GM12864 (cell line): ENCODE data around the gene SUCLG1.

Experiments used
- DNase-seq: peaks from one replicate; pipeline ENCODE4 v3.0.0-alpha.2; 2011; ENCODE audit warnings: low read depth
- H3K4me3 ChIP-seq: 2 replicates; pipeline ENCODE4 v1.5.1; 2011; ENCODE audit warnings: mild to moderate bottlenecking, low read depth, low read length, control low read depth
- TF ChIP-seq, protein P1 (sequence below): IDR thresholded peaks from 2 replicates; pipeline ENCODE4 v1.5.1; 2011; ENCODE audit warnings: low read depth, mild to moderate bottlenecking, moderate library complexity, low read length, control low read depth, inconsistent platforms; ENCODE audit errors: missing control alignments

The SUCLG1 gene

GRCh38 chr2:84467389-84467788, 8.3 kb upstream of the SUCLG1 start:
- H3K4me3 ChIP-seq = no peak overlapping the region
- DNase-seq = no peak
- TF ChIP-seq, protein P1, sequence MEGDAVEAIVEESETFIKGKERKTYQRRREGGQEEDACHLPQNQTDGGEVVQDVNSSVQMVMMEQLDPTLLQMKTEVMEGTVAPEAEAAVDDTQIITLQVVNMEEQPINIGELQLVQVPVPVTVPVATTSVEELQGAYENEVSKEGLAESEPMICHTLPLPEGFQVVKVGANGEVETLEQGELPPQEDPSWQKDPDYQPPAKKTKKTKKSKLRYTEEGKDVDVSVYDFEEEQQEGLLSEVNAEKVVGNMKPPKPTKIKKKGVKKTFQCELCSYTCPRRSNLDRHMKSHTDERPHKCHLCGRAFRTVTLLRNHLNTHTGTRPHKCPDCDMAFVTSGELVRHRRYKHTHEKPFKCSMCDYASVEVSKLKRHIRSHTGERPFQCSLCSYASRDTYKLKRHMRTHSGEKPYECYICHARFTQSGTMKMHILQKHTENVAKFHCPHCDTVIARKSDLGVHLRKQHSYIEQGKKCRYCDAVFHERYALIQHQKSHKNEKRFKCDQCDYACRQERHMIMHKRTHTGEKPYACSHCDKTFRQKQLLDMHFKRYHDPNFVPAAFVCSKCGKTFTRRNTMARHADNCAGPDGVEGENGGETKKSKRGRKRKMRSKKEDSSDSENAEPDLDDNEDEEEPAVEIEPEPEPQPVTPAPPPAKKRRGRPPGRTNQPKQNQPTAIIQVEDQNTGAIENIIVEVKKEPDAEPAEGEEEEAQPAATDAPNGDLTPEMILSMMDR = no peak

DNA sequence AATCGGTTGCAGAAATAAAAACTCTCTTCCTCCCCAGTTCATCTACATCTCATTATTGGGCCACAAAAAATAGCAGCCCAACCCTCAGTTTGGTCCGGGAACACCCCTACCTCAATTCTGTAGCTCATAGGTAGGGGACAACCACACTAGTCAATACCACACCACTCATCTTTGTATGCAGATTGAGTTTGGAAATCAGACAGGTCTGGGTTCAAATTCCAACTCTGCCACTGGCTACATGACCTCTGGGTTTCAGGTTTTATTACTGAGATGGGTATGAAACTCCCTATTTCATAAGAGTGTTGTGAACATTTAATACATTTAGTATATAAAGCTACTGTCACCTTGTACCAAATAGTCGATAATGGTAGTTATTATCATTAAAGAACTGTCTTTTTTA, 2.2 kb upstream of the SUCLG1 start:
- no peak overlapping the region for H3K4me3 ChIP-seq
- no peak for DNase-seq
- TF ChIP-seq, protein P1 = no peak

- DNase-seq = no peak
- H3K4me3 ChIP-seq = no peak overlapping the region
- TF ChIP-seq, protein P1 = no peak
Observed at GRCh38 chr2:84460670-84461069, 1.6 kb upstream of the SUCLG1 start.

DNA sequence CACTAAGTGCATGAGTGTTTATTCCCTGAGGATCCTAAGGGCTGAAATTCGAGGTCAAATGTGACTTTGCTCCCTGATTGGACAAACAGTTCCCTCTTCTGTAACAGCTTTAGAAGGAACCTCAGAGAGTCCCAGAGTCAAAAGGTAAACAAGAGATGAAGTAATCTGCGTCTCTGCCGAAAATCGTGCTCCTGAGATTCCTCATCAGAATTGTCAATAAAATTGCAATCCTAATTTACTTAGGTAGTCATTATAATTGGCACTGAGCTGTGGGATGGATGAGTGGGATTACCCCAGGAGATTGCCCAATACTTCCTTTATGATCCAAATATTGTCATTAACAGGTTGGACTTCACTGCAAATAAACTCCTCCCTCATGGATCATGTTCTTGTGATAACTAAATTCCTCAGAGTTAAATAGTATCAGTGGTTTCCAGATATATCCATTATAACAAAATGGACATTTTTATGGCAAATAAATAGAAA, 907 bp upstream of the SUCLG1 start:
- TF ChIP-seq, protein P1 = no peak
- H3K4me3 ChIP-seq = peak overlapping the region; percentile 87
- no peak for DNase-seq

DNA sequence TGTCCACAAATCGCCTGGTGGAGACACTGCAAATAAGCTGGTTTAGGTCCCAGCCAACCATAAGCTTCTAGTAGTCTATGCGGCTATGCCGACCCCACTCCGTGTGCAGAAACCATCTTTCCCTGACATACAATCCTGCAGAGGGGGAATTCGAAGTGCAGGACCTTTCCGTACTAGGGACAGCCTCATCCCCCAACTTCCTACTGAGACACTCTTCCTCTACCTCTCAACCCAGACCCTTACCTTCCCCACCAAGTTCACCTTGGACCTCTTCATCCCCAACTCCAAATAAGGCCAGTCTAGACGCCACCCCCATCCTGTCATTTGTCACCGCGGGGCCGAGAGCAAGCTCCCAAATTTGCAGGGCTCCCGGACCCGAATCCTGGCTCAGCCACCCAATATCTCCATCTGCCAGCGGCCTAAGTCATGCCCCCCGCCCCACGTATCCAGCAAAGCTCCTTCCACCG, 496 bp downstream of the SUCLG1 start:
- TF ChIP-seq, protein P1 = no peak
- peak overlapping the region; percentile 87 for H3K4me3 ChIP-seq
- DNase-seq = no peak

DNA sequence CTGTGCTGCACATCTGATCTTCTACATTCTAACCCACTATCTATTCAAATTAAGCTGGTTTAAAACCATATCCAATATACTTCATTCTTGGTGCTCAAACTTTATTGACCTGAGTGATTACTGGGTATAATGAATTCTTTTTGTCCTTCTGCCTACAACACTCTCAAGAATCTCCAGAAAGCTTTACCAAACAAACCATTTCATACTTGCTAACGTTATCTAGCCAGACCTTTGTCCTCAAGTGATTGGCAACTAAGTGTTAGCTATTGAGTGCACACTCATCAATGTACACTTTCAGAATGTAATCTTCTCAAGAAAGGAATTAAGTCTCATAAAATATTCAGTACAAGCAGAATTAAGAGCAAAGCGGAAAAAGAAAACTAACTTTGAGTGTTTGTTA, 1.4 kb downstream of the SUCLG1 start:
- H3K4me3 ChIP-seq = no peak overlapping the region
- no peak for DNase-seq
- TF ChIP-seq, protein P1 = no peak

- DNase-seq = no peak
- TF ChIP-seq, protein P1 = no peak
- no peak overlapping the region for H3K4me3 ChIP-seq
Observed at GRCh38 chr2:84456156-84456555, 2.9 kb downstream of the SUCLG1 start.
